Neural cell (in vitro differentiated cells): ENCODE measurements around the gene KCNJ6.

Experiments
- EP300 ChIP-seq: fragments of 450-650 bp; conservative IDR thresholded peaks from 2 replicates; pipeline ENCODE4 v1.6.1; 2014; ENCODE audit warnings: antibody characterized with exemption, mild to moderate bottlenecking, moderate library complexity; ENCODE audit not compliant: poor library complexity, severe bottlenecking
- EZH2 ChIP-seq: fragments of 200-600, 300-800 bp; shearing (Covaris generic), sonication (generic); IDR thresholded peaks from 2 replicates; pipeline ENCODE4 v1.6.1; 2014; ENCODE audit warnings: antibody characterized with exemption, low read length, borderline replicate concordance, mild to moderate bottlenecking; ENCODE audit not compliant: insufficient read depth, poor library complexity, severe bottlenecking
- MXI1 ChIP-seq: fragments of 450-650 bp; conservative IDR thresholded peaks from 2 replicates; pipeline ENCODE4 v1.6.1; 2014; ENCODE audit warnings: antibody characterized with exemption, mild to moderate bottlenecking; ENCODE audit not compliant: poor library complexity, severe bottlenecking
- POLR2AphosphoS5 ChIP-seq: IDR thresholded peaks from 2 replicates; pipeline ENCODE4 v1.6.1; 2012
- RAD21 ChIP-seq: fragments of 450-650 bp; conservative IDR thresholded peaks from 2 replicates; pipeline ENCODE4 v1.6.1; 2014; ENCODE audit warnings: antibody characterized with exemption, mild to moderate bottlenecking, moderate library complexity
- TF ChIP-seq, protein P1 (sequence below): IDR thresholded peaks from 2 replicates; pipeline ENCODE4 v1.6.1; 2012; ENCODE audit warnings: borderline replicate concordance
- TF ChIP-seq, protein P2 (sequence below): fragments of 450-650 bp; IDR thresholded peaks from 2 replicates; pipeline ENCODE4 v1.5.1; 2014; ENCODE audit warnings: antibody characterized with exemption, mild to moderate bottlenecking, moderate library complexity; ENCODE audit not compliant: poor library complexity, severe bottlenecking

DNA sequence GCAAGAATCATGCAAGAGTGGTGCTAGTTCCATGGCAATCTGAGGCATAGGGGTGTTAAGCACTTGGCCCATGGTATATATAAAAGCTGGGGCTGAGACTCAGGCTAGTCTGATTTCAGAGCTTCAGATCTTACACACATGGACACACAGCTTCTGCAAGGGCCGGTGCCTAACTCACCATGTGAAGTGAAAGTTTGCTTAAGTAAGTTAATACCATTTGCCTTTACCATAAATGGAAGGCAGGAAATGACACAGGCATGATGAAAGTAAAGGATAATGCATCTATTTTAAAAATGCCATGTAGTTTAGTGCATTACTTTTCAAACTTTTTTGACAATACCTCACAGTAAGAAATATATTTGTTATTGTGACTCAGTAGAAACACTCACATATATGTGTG is 122.6 kb downstream of the KCNJ6 start:
- TF ChIP-seq EP300 (no peak), POLR2AphosphoS5 (no peak), EZH2 (no peak), RAD21 (no peak), MXI1 (no peak)
- TF ChIP-seq, protein P1, sequence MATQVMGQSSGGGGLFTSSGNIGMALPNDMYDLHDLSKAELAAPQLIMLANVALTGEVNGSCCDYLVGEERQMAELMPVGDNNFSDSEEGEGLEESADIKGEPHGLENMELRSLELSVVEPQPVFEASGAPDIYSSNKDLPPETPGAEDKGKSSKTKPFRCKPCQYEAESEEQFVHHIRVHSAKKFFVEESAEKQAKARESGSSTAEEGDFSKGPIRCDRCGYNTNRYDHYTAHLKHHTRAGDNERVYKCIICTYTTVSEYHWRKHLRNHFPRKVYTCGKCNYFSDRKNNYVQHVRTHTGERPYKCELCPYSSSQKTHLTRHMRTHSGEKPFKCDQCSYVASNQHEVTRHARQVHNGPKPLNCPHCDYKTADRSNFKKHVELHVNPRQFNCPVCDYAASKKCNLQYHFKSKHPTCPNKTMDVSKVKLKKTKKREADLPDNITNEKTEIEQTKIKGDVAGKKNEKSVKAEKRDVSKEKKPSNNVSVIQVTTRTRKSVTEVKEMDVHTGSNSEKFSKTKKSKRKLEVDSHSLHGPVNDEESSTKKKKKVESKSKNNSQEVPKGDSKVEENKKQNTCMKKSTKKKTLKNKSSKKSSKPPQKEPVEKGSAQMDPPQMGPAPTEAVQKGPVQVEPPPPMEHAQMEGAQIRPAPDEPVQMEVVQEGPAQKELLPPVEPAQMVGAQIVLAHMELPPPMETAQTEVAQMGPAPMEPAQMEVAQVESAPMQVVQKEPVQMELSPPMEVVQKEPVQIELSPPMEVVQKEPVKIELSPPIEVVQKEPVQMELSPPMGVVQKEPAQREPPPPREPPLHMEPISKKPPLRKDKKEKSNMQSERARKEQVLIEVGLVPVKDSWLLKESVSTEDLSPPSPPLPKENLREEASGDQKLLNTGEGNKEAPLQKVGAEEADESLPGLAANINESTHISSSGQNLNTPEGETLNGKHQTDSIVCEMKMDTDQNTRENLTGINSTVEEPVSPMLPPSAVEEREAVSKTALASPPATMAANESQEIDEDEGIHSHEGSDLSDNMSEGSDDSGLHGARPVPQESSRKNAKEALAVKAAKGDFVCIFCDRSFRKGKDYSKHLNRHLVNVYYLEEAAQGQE: no peak
- TF ChIP-seq, protein P2, sequence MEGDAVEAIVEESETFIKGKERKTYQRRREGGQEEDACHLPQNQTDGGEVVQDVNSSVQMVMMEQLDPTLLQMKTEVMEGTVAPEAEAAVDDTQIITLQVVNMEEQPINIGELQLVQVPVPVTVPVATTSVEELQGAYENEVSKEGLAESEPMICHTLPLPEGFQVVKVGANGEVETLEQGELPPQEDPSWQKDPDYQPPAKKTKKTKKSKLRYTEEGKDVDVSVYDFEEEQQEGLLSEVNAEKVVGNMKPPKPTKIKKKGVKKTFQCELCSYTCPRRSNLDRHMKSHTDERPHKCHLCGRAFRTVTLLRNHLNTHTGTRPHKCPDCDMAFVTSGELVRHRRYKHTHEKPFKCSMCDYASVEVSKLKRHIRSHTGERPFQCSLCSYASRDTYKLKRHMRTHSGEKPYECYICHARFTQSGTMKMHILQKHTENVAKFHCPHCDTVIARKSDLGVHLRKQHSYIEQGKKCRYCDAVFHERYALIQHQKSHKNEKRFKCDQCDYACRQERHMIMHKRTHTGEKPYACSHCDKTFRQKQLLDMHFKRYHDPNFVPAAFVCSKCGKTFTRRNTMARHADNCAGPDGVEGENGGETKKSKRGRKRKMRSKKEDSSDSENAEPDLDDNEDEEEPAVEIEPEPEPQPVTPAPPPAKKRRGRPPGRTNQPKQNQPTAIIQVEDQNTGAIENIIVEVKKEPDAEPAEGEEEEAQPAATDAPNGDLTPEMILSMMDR: no peak
